ENCODE data around the gene PPM1L. TPM values are rescaled to one million over a fixed set of nuclear protein-coding genes. Genes with fewer than 3 reads are reported as not detected.

The PPM1L gene
- total and polyA plus RNA-seq, 2 donors (not counting 1 experiment from before 2014, with no cell fraction given): 0.33 to 2.5 TPM

DNA sequence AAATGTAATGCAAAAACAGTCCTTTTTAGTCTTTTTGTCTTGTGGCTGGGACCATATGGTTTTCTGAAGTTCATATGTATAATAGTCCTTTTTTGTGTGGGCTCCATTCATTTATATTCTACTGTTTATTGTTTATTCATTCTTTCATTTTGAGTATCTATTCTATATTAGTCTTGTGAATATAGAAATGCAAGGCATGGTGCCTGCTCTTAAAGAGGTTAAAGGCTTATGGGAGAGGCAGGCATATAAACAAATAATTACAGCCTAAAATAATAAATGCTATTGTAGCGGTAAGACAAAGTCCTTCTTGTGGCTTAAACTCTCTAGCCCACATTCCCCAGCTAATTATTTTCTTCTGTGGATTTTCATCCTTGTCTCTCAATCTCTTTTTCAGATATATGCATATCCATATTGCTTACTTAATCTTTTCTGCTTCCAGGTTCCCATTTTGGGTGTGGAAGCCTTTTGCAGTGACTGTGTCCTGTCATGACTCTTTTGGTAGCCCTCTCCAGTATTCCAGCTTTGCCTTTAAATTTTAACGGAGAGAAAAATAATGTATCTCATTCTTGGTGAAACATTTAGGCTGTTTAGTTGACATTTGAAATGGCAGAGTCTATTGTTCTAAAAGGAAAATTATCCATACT is 101.6 kb downstream of the PPM1L start:
- TF ChIP-seq, protein P1, sequence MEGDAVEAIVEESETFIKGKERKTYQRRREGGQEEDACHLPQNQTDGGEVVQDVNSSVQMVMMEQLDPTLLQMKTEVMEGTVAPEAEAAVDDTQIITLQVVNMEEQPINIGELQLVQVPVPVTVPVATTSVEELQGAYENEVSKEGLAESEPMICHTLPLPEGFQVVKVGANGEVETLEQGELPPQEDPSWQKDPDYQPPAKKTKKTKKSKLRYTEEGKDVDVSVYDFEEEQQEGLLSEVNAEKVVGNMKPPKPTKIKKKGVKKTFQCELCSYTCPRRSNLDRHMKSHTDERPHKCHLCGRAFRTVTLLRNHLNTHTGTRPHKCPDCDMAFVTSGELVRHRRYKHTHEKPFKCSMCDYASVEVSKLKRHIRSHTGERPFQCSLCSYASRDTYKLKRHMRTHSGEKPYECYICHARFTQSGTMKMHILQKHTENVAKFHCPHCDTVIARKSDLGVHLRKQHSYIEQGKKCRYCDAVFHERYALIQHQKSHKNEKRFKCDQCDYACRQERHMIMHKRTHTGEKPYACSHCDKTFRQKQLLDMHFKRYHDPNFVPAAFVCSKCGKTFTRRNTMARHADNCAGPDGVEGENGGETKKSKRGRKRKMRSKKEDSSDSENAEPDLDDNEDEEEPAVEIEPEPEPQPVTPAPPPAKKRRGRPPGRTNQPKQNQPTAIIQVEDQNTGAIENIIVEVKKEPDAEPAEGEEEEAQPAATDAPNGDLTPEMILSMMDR (conservative IDR thresholded peaks at IDR 0.05 in 1 of 2, IDR thresholded peaks at IDR 0.05 in 1 of 2; ENCODE audit: low read depth in 1 of 2, low read length in 2 of 2): no peak
- TF ChIP-seq EZH2 (IDR thresholded peaks at IDR 0.05; ENCODE audit: low read length, missing control alignments): no peak
- H3K9me3 ChIP-seq (ENCODE audit: control insufficient read depth, insufficient read depth, low read depth, low read length): no peaks in the 10 kb centered on the region

DNA sequence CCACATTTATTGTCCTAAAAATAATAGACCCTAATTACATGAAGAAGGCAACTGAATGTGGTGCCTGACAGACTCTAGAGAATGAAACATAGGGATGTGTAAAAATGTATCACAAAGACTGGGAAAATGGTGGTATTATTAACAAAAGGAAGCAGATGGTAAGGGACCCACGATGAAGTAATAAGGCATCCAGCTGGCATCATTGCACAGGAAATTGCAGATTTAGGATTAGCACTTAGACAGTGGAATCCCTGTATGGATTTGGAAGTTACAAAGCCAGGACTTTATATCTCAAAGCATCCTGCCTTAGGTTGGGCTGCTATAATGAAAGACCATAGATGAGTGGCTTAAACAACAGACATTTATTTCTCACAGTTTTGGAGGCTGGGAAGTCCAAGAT is 104.3 kb downstream of the PPM1L start:
- no peaks in the 10 kb centered on the region for H3K27me3 ChIP-seq (ENCODE audit: control insufficient read depth, insufficient read depth, low read length)
- H4K20me1 ChIP-seq (ENCODE audit: control insufficient read depth, extremely low read depth, insufficient read depth, low read length): no peaks in the 10 kb centered on the region
- H3K36me3 ChIP-seq (ENCODE audit: control insufficient read depth, insufficient read depth, low read length): no peaks in the 10 kb centered on the region
- TF ChIP-seq EZH2 (IDR thresholded peaks at IDR 0.05; ENCODE audit: low read length, missing control alignments): no peak
- TF ChIP-seq, protein P1 (conservative IDR thresholded peaks at IDR 0.05 in 1 of 2, IDR thresholded peaks at IDR 0.05 in 1 of 2; ENCODE audit: low read depth in 1 of 2, low read length in 2 of 2): no peak
- H3K4me1 ChIP-seq (ENCODE audit: control insufficient read depth, extremely low read depth, insufficient read depth, low read length): no peaks in the 10 kb centered on the region
- no peaks in the 10 kb centered on the region for H3K79me2 ChIP-seq (ENCODE audit: control insufficient read depth, insufficient read depth, low read length)
- H3K4me3 ChIP-seq (replicated peaks in 1 of 4; ENCODE audit: control extremely low read depth in 1 of 4, insufficient read depth in 1 of 4, low read depth in 3 of 4, low read length in 4 of 4): no peak overlapping the region
- H2AFZ ChIP-seq (ENCODE audit: low read length): no peak overlapping the region
- no peak for DNase-seq (ENCODE audit: low read depth in 2 of 2)
- H3K4me2 ChIP-seq (ENCODE audit: extremely low read depth, insufficient read depth, low read length): no peak overlapping the region
- no peak overlapping the region for H3K9ac ChIP-seq (ENCODE audit: insufficient read depth, low read length)
- no peak overlapping the region for H3K27ac ChIP-seq (ENCODE audit: insufficient read depth, low read length)
- no peaks in the 10 kb centered on the region for H3K9me3 ChIP-seq (ENCODE audit: control insufficient read depth, insufficient read depth, low read depth, low read length)

More for the DNA sequence above, 101.6 kb downstream of the PPM1L start:
- Histone ChIP-seq H3K4me3 (replicated peaks in 1 of 4; ENCODE audit: control extremely low read depth in 1 of 4, insufficient read depth in 1 of 4, low read depth in 3 of 4, low read length in 4 of 4) (no peak overlapping the region), H3K36me3 (ENCODE audit: control insufficient read depth, insufficient read depth, low read length) (no peaks in the 10 kb centered on the region), H4K20me1 (ENCODE audit: control insufficient read depth, extremely low read depth, insufficient read depth, low read length) (no peaks in the 10 kb centered on the region), H3K4me1 (ENCODE audit: control insufficient read depth, extremely low read depth, insufficient read depth, low read length) (no peaks in the 10 kb centered on the region), H3K4me2 (ENCODE audit: extremely low read depth, insufficient read depth, low read length) (no peak overlapping the region), H3K9ac (ENCODE audit: insufficient read depth, low read length) (no peak overlapping the region), H3K27ac (ENCODE audit: insufficient read depth, low read length) (no peak overlapping the region), H3K79me2 (ENCODE audit: control insufficient read depth, insufficient read depth, low read length) (no peaks in the 10 kb centered on the region), H3K27me3 (ENCODE audit: control insufficient read depth, insufficient read depth, low read length) (no peaks in the 10 kb centered on the region), H2AFZ (ENCODE audit: low read length) (no peak overlapping the region)
- DNase-seq (ENCODE audit: low read depth in 2 of 2): no peak

DNA sequence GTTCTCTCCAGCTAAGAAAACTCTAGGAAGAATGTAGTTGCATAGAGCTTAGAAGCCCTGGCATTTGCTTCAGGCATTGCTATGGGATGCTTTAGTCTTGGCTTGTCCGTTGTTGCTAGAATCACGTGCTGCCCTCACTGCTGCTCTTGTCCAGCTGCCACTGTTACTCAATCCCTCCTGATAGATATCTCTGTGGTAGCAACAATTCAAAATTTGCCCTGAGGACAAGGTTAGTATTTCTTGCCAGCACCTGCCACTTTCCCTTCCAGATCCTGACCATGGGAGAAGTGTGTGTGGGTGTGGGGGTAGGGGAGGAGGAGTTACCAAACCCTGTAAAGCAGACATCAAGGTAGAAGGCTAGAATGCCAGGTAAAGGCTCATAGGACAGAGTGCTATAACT is 113.8 kb downstream of the PPM1L start:
- no peak for TF ChIP-seq EZH2 (IDR thresholded peaks at IDR 0.05; ENCODE audit: low read length, missing control alignments)
- TF ChIP-seq, protein P1 (conservative IDR thresholded peaks at IDR 0.05 in 1 of 2, IDR thresholded peaks at IDR 0.05 in 1 of 2; ENCODE audit: low read depth in 1 of 2, low read length in 2 of 2): no peak
- no peak overlapping the region for H3K27ac ChIP-seq (ENCODE audit: insufficient read depth, low read length)
- no peaks in the 10 kb centered on the region for H3K4me1 ChIP-seq (ENCODE audit: control insufficient read depth, extremely low read depth, insufficient read depth, low read length)
- no peak overlapping the region for H3K4me3 ChIP-seq (replicated peaks in 1 of 4; ENCODE audit: control extremely low read depth in 1 of 4, insufficient read depth in 1 of 4, low read depth in 3 of 4, low read length in 4 of 4)
- no peak overlapping the region for H3K9ac ChIP-seq (ENCODE audit: insufficient read depth, low read length)
- no peak overlapping the region for H2AFZ ChIP-seq (ENCODE audit: low read length)
- no peak for DNase-seq (ENCODE audit: low read depth in 2 of 2)
- H3K4me2 ChIP-seq (ENCODE audit: extremely low read depth, insufficient read depth, low read length): no peak overlapping the region
- H3K27me3 ChIP-seq (ENCODE audit: control insufficient read depth, insufficient read depth, low read length): no peaks in the 10 kb centered on the region
- no peaks in the 10 kb centered on the region for H3K9me3 ChIP-seq (ENCODE audit: control insufficient read depth, insufficient read depth, low read depth, low read length)
- H4K20me1 ChIP-seq (ENCODE audit: control insufficient read depth, extremely low read depth, insufficient read depth, low read length): no peaks in the 10 kb centered on the region
- H3K36me3 ChIP-seq (ENCODE audit: control insufficient read depth, insufficient read depth, low read length): no peaks in the 10 kb centered on the region
- H3K79me2 ChIP-seq (ENCODE audit: control insufficient read depth, insufficient read depth, low read length): no peaks in the 10 kb centered on the region
